Mammary epithelial cell (primary cell): ENCODE data around the gene SF3A2.

Experiments
- CTCF ChIP-seq, 2 donors: IDR thresholded peaks in 1 of 2; conservative IDR thresholded peaks in 1 of 2; 2 replicates each; pipeline ENCODE4 v1.5.1; 2011 to 2012; ENCODE audit warnings: inconsistent platforms in 2 of 2, low read length in 2 of 2, mild to moderate bottlenecking in 2 of 2, control low read depth in 1 of 2, low read depth in 1 of 2; ENCODE audit not compliant: insufficient read depth in 1 of 2; ENCODE audit errors: extremely low read depth in 1 of 2
- EZH2 ChIP-seq: IDR thresholded peaks from 2 replicates; pipeline ENCODE4 v1.6.1; 2012; ENCODE audit warnings: low read length, inconsistent platforms, borderline replicate concordance

DNA sequence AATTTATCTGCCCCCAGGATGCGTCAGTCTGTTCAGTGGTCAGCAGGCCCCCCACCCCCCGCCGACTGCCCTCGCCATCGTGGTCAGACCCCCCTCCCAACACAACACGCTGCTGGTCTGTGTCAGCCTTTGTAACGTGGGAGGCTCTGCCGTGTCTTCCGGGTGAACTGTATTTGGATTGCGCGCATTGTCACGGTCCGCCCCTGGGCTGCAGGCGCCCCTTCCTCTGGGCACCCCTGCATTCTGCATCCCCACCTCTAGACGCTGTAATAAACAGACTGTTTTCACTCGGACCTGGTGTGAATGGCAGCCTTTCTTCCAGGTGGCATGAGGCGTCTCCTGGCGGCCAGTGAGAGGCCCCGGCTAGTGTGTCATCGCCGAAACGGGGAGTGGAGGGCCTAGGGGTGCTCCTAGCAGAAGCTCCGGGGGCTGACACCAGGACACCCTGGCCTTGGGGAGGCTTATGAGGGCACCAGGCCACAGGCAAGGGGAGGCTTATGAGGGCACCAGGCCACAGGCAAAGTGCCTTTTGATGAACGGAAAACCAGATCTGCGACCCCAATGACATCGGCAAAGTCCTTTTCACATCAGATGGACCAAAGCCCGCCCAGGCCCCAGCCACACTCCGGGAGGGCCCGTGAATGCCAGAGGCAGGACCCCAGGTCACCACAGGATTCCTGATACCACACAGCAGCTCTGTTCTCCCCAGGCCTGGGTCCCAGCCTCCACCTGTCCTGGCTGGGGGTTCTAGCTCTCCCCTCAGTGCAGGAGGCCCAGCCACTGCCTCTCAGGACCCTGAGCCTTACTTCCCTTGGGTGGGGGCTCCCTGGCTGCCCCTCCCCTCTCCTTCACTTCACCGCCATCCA is 4.1 kb upstream of the SF3A2 start:
- TF ChIP-seq CTCF (conservative IDR thresholded peaks at IDR 0.05 in 1 of 2, IDR thresholded peaks at IDR 0.05 in 1 of 2; ENCODE audit: extremely low read depth in 1 of 2, insufficient read depth in 1 of 2, low read depth in 1 of 2, low read length in 2 of 2) (no peak), EZH2 (no peak)
